ENCODE data around the gene MAPK10. TPM values are rescaled to one million over a fixed set of nuclear protein-coding genes. Genes with fewer than 3 reads are reported as not detected.

MAPK10 gene
- total RNA-seq, 1 experiment from 2014 or later, result 423 TPM

DNA sequence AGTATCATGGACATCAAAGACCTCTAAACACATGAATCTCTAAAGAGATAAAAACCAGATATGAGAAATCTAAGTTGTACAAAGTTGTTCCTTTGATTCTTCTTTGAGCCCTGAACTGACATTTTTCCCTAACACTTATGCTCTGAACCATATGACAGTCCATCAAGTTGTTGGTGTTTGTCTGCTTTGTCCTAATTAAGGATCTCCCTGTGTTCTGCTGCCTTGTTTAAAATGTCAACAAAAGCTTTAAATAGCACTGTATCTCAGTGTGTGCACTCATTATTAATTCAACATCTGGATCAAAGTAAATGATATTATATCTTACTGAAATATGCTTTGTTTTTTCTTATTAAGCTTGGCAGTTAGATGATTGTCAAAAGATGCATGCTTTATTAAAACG is 321.8 kb downstream of the MAPK10 start:
- no peak overlapping the region for H3K4me3 ChIP-seq (ENCODE audit: low read length)
- H3K27me3 ChIP-seq (ENCODE audit: low read length), result no peaks in the 10 kb centered on the region
- H3K9ac ChIP-seq (ENCODE audit: low read length), result no peak overlapping the region
- H4K20me1 ChIP-seq (ENCODE audit: insufficient read depth, low read depth, low read length), result no peaks in the 10 kb centered on the region
- H3K4me1 ChIP-seq (ENCODE audit: low read length), result no peaks in the 10 kb centered on the region
- no peaks in the 10 kb centered on the region for H3K9me3 ChIP-seq (ENCODE audit: low read length)
- DNase-seq, result no peak
- no peak overlapping the region for H3K27ac ChIP-seq (ENCODE audit: low read length)
- peaks cover 18% of the 10 kb centered on the region; the same call in 1 of the 2 replicates for H3K36me3 ChIP-seq (ENCODE audit: insufficient read depth, low read length)
- no peaks in the 10 kb centered on the region for H3K9me2 ChIP-seq (replicated peaks; ENCODE audit: insufficient read depth, low read length)
- H2AFZ ChIP-seq (ENCODE audit: low read length), result no peak overlapping the region
- H3K4me2 ChIP-seq (ENCODE audit: low read depth, low read length, poor library complexity, severe bottlenecking), result no peak overlapping the region
- H3K79me2 ChIP-seq (ENCODE audit: low read length), result 0 out of 2 replicates have a peak, but pooled peaks cover 9% of the 10 kb centered on the region

DNA sequence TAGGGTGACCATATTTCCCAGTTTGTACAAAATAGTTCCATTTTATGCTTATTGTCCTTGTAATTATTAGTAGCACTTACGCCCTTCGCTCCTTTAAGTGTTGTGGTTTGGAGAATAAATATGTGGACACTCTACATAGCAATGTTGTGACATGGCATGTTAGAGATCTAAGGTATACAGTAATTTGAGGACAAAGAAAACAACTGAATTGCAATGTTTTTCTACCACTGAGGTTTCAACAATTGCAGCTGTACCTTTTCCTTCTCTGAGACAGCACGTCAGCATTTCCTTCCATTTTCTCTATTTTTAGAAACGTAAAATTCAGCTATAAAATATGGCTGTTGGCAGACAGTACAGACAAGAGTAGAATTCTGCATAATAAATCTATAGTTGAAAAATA is 323.1 kb downstream of the MAPK10 start:
- Histone ChIP-seq H2AFZ (ENCODE audit: low read length) (no peak overlapping the region), H3K27me3 (ENCODE audit: low read length) (no peaks in the 10 kb centered on the region), H3K27ac (ENCODE audit: low read length) (no peak overlapping the region), H3K4me1 (ENCODE audit: low read length) (no peaks in the 10 kb centered on the region), H3K9ac (ENCODE audit: low read length) (no peak overlapping the region), H3K79me2 (ENCODE audit: low read length) (0 out of 2 replicates have a peak, but pooled peaks cover 9% of the 10 kb centered on the region), H3K4me2 (ENCODE audit: low read depth, low read length, poor library complexity, severe bottlenecking) (no peak overlapping the region), H3K36me3 (ENCODE audit: insufficient read depth, low read length) (peaks cover 12% of the 10 kb centered on the region; the same call in 1 of the 2 replicates), H3K4me3 (ENCODE audit: low read length) (no peak overlapping the region), H3K9me3 (ENCODE audit: low read length) (no peaks in the 10 kb centered on the region), H3K9me2 (replicated peaks; ENCODE audit: insufficient read depth, low read length) (no peaks in the 10 kb centered on the region), H4K20me1 (ENCODE audit: insufficient read depth, low read depth, low read length) (no peaks in the 10 kb centered on the region)
- DNase-seq, result no peak

- Histone ChIP-seq H3K4me1 (ENCODE audit: low read length) (no peaks in the 10 kb centered on the region), H2AFZ (ENCODE audit: low read length) (no peak overlapping the region), H3K27me3 (ENCODE audit: low read length) (no peaks in the 10 kb centered on the region), H3K27ac (ENCODE audit: low read length) (no peak overlapping the region), H3K79me2 (ENCODE audit: low read length) (0 out of 2 replicates have a peak, but pooled peaks cover 9% of the 10 kb centered on the region), H4K20me1 (ENCODE audit: insufficient read depth, low read depth, low read length) (no peaks in the 10 kb centered on the region), H3K4me3 (ENCODE audit: low read length) (no peak overlapping the region), H3K9ac (ENCODE audit: low read length) (no peak overlapping the region), H3K4me2 (ENCODE audit: low read depth, low read length, poor library complexity, severe bottlenecking) (no peak overlapping the region), H3K36me3 (ENCODE audit: insufficient read depth, low read length) (peaks cover 16% of the 10 kb centered on the region; the same call in 1 of the 2 replicates), H3K9me2 (replicated peaks; ENCODE audit: insufficient read depth, low read length) (no peaks in the 10 kb centered on the region), H3K9me3 (ENCODE audit: low read length) (no peaks in the 10 kb centered on the region)
- DNase-seq, result no peak
Measured at GRCh38 chr4:86035688-86036087, 324.2 kb downstream of the MAPK10 start.

GRCh38 chr4:86034616-86035015 is 325.2 kb downstream of the MAPK10 start:
- H3K9me2 ChIP-seq (replicated peaks; ENCODE audit: insufficient read depth, low read length), result no peaks in the 10 kb centered on the region
- no peak overlapping the region for H3K4me2 ChIP-seq (ENCODE audit: low read depth, low read length, poor library complexity, severe bottlenecking)
- no peak overlapping the region for H3K4me3 ChIP-seq (ENCODE audit: low read length)
- H2AFZ ChIP-seq (ENCODE audit: low read length), result no peak overlapping the region
- H3K79me2 ChIP-seq (ENCODE audit: low read length), result 0 out of 2 replicates have a peak, but pooled peaks cover 9% of the 10 kb centered on the region
- no peaks in the 10 kb centered on the region for H3K9me3 ChIP-seq (ENCODE audit: low read length)
- peaks cover 16% of the 10 kb centered on the region; the same call in 1 of the 2 replicates for H3K36me3 ChIP-seq (ENCODE audit: insufficient read depth, low read length)
- no peak overlapping the region for H3K9ac ChIP-seq (ENCODE audit: low read length)
- no peaks in the 10 kb centered on the region for H4K20me1 ChIP-seq (ENCODE audit: insufficient read depth, low read depth, low read length)
- no peak for DNase-seq
- no peaks in the 10 kb centered on the region for H3K27me3 ChIP-seq (ENCODE audit: low read length)
- no peaks in the 10 kb centered on the region for H3K4me1 ChIP-seq (ENCODE audit: low read length)
- no peak overlapping the region for H3K27ac ChIP-seq (ENCODE audit: low read length)

GRCh38 chr4:86033171-86033570 is 326.7 kb downstream of the MAPK10 start:
- no peaks in the 10 kb centered on the region for H3K4me1 ChIP-seq (ENCODE audit: low read length)
- no peaks in the 10 kb centered on the region for H4K20me1 ChIP-seq (ENCODE audit: insufficient read depth, low read depth, low read length)
- no peak overlapping the region for H3K4me3 ChIP-seq (ENCODE audit: low read length)
- DNase-seq, result no peak
- peaks cover 16% of the 10 kb centered on the region; the same call in 1 of the 2 replicates for H3K36me3 ChIP-seq (ENCODE audit: insufficient read depth, low read length)
- H3K27ac ChIP-seq (ENCODE audit: low read length), result no peak overlapping the region
- no peaks in the 10 kb centered on the region for H3K27me3 ChIP-seq (ENCODE audit: low read length)
- H3K9me2 ChIP-seq (replicated peaks; ENCODE audit: insufficient read depth, low read length), result no peaks in the 10 kb centered on the region
- H3K9ac ChIP-seq (ENCODE audit: low read length), result no peak overlapping the region
- 0 out of 2 replicates have a peak, but pooled peaks cover 9% of the 10 kb centered on the region for H3K79me2 ChIP-seq (ENCODE audit: low read length)
- H2AFZ ChIP-seq (ENCODE audit: low read length), result no peak overlapping the region
- no peaks in the 10 kb centered on the region for H3K9me3 ChIP-seq (ENCODE audit: low read length)
- H3K4me2 ChIP-seq (ENCODE audit: low read depth, low read length, poor library complexity, severe bottlenecking), result no peak overlapping the region

GRCh38 chr4:86032476-86033022 is 327.3 kb downstream of the MAPK10 start:
- DNase-seq, result no peak
- H3K9ac ChIP-seq (ENCODE audit: low read length), result no peak overlapping the region
- H3K4me3 ChIP-seq (ENCODE audit: low read length), result no peak overlapping the region
- no peaks in the 10 kb centered on the region for H4K20me1 ChIP-seq (ENCODE audit: insufficient read depth, low read depth, low read length)
- no peaks in the 10 kb centered on the region for H3K27me3 ChIP-seq (ENCODE audit: low read length)
- H3K9me3 ChIP-seq (ENCODE audit: low read length), result no peaks in the 10 kb centered on the region
- no peak overlapping the region for H3K27ac ChIP-seq (ENCODE audit: low read length)
- no peaks in the 10 kb centered on the region for H3K4me1 ChIP-seq (ENCODE audit: low read length)
- no peaks in the 10 kb centered on the region for H3K9me2 ChIP-seq (replicated peaks; ENCODE audit: insufficient read depth, low read length)
- 0 out of 2 replicates have a peak, but pooled peaks cover 9% of the 10 kb centered on the region for H3K79me2 ChIP-seq (ENCODE audit: low read length)
- no peak overlapping the region for H3K4me2 ChIP-seq (ENCODE audit: low read depth, low read length, poor library complexity, severe bottlenecking)
- H3K36me3 ChIP-seq (ENCODE audit: insufficient read depth, low read length), result peaks cover 16% of the 10 kb centered on the region; the same call in 1 of the 2 replicates
- H2AFZ ChIP-seq (ENCODE audit: low read length), result no peak overlapping the region

DNA sequence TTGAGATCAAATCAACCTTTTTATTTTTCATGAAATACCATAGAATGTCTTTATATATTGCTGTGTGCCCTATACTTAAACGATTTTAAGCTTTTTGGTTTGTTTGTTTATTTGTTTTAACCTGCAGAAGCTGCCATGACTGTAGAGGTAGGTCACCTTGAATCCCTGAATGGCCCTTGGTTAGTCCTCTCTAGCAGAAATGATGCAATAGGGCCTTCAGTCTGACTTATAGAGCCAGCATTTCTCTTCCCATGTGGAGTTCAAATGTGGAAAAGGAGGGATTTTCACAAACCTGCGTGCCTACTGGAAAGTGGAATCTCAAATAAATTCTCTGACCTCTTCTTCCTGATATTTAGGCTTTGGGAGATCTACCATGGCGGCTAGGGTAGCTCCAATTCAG is 327.9 kb downstream of the MAPK10 start:
- H3K4me1 ChIP-seq (ENCODE audit: low read length), result no peaks in the 10 kb centered on the region

GRCh38 chr4:86026720-86027119 is 333.1 kb downstream of the MAPK10 start:
- no peaks in the 10 kb centered on the region for H3K79me2 ChIP-seq (ENCODE audit: low read length)
- no peak for DNase-seq
- no peak overlapping the region for H3K4me3 ChIP-seq (ENCODE audit: low read length)
- no peak overlapping the region for H2AFZ ChIP-seq (ENCODE audit: low read length)
- H3K4me1 ChIP-seq (ENCODE audit: low read length), result no peaks in the 10 kb centered on the region
- no peak overlapping the region for H3K4me2 ChIP-seq (ENCODE audit: low read depth, low read length, poor library complexity, severe bottlenecking)
- no peaks in the 10 kb centered on the region for H3K27me3 ChIP-seq (ENCODE audit: low read length)
- no peak overlapping the region for H3K9ac ChIP-seq (ENCODE audit: low read length)
- H4K20me1 ChIP-seq (ENCODE audit: insufficient read depth, low read depth, low read length), result no peaks in the 10 kb centered on the region
- H3K36me3 ChIP-seq (ENCODE audit: insufficient read depth, low read length), result peaks cover 18% of the 10 kb centered on the region; the same call in 1 of the 2 replicates
- H3K27ac ChIP-seq (ENCODE audit: low read length), result no peak overlapping the region
- no peaks in the 10 kb centered on the region for H3K9me2 ChIP-seq (replicated peaks; ENCODE audit: insufficient read depth, low read length)
- no peaks in the 10 kb centered on the region for H3K9me3 ChIP-seq (ENCODE audit: low read length)

More for the DNA sequence above, 327.9 kb downstream of the MAPK10 start:
- no peak for DNase-seq
- H3K27me3 ChIP-seq (ENCODE audit: low read length), result no peaks in the 10 kb centered on the region
- no peaks in the 10 kb centered on the region for H3K9me2 ChIP-seq (replicated peaks; ENCODE audit: insufficient read depth, low read length)
- H3K36me3 ChIP-seq (ENCODE audit: insufficient read depth, low read length), result peaks cover 16% of the 10 kb centered on the region; the same call in 1 of the 2 replicates
- H3K9ac ChIP-seq (ENCODE audit: low read length), result no peak overlapping the region
- H3K79me2 ChIP-seq (ENCODE audit: low read length), result 0 out of 2 replicates have a peak, but pooled peaks cover 9% of the 10 kb centered on the region
- H3K27ac ChIP-seq (ENCODE audit: low read length), result no peak overlapping the region
- no peaks in the 10 kb centered on the region for H4K20me1 ChIP-seq (ENCODE audit: insufficient read depth, low read depth, low read length)
- H3K4me3 ChIP-seq (ENCODE audit: low read length), result no peak overlapping the region
- no peak overlapping the region for H2AFZ ChIP-seq (ENCODE audit: low read length)
- H3K4me2 ChIP-seq (ENCODE audit: low read depth, low read length, poor library complexity, severe bottlenecking), result no peak overlapping the region
- H3K9me3 ChIP-seq (ENCODE audit: low read length), result no peaks in the 10 kb centered on the region
